Endodermal cell (in vitro differentiated cells): Measurements from ENCODE around the gene OR6A2. TPM values are rescaled to one million over a fixed set of nuclear protein-coding genes. Genes with fewer than 3 reads are reported as not detected.

ENCODE experiments used
- DNase-seq: peaks from one replicate; pipeline ENCODE4 v3.0.0-alpha.2; 2017
- H3K27ac ChIP-seq: 2 replicates; pipeline ENCODE4 v1.5.1; 2013; ENCODE audit warnings: mild to moderate bottlenecking, low read depth, low read length, moderate library complexity
- H3K27me3 ChIP-seq: 2 replicates; pipeline ENCODE4 v1.6.1; 2013; ENCODE audit warnings: mild to moderate bottlenecking, low read length, moderate library complexity; ENCODE audit not compliant: insufficient read depth, control insufficient read depth, poor library complexity, severe bottlenecking
- H3K36me3 ChIP-seq: 2 replicates; pipeline ENCODE4 v1.7.0; 2013; ENCODE audit warnings: mild to moderate bottlenecking, low read length, moderate library complexity; ENCODE audit not compliant: control insufficient read depth, insufficient read depth
- H3K4me1 ChIP-seq: one replicate; pipeline ENCODE4 v1.7.0; 2013; ENCODE audit warnings: low read length; ENCODE audit not compliant: control insufficient read depth, insufficient read depth
- H3K4me3 ChIP-seq: 2 replicates; pipeline ENCODE4 v1.5.1; 2013; ENCODE audit warnings: mild to moderate bottlenecking, low read length, moderate library complexity
- H3K9ac ChIP-seq: 2 replicates; pipeline ENCODE4 v1.6.1; 2013; ENCODE audit warnings: mild to moderate bottlenecking, low read length, moderate library complexity; ENCODE audit not compliant: poor library complexity, severe bottlenecking; ENCODE audit errors: extremely low read depth
- H3K9me3 ChIP-seq: 2 replicates; pipeline ENCODE4 v1.6.1; 2013; ENCODE audit warnings: mild to moderate bottlenecking, low read length, moderate library complexity; ENCODE audit not compliant: control insufficient read depth
- H3K27ac Mint-ChIP-seq: 2 replicates; pipeline ENCODE4 v1.8.0; 2020; ENCODE audit warnings: mixed read lengths
- H3K27me3 Mint-ChIP-seq: 2 replicates; pipeline ENCODE4 v1.8.0; 2021; ENCODE audit warnings: mild to moderate bottlenecking, mixed read lengths; ENCODE audit not compliant: insufficient read depth
- H3K36me3 Mint-ChIP-seq: 2 replicates; pipeline ENCODE4 v1.8.0; 2020; ENCODE audit warnings: low read depth, mixed read lengths
- H3K4me1 Mint-ChIP-seq: 2 replicates; pipeline ENCODE4 v1.8.0; 2020; ENCODE audit warnings: mixed read lengths
- H3K4me3 Mint-ChIP-seq: 2 replicates; pipeline ENCODE4 v1.8.0; 2020; ENCODE audit warnings: mild to moderate bottlenecking, moderate library complexity, mixed read lengths
- H3K9me3 Mint-ChIP-seq: 2 replicates; pipeline ENCODE4 v1.8.0; 2020; ENCODE audit warnings: mild to moderate bottlenecking, mixed read lengths
- CTCF ChIP-seq: fragments of 200-600 bp; sonication (generic); conservative IDR thresholded peaks from 2 replicates; pipeline ENCODE4 v1.5.0; 2021; ENCODE audit warnings: antibody characterized with exemption, mild to moderate bottlenecking
- WGBS, 2 experiments: methylation state at CpG; one replicate each; pipeline versions ENCODE4 v1.1.5 to v1.1.7; 2013; ENCODE audit warnings: missing lambda C conversion rate in 2 of 2, mixed read lengths in 1 of 2; ENCODE audit not compliant: insufficient coverage in 1 of 2, insufficient read length in 1 of 2; 5-methylcytosine and 5-hydroxymethylcytosine counted together
- total RNA-seq, 2 donors: library from RNA; stranded (reverse); fragmentation: NEBNext Ultra II Directional in 1 of 2; extraction: Animal tissue kit (Norgen Biotek cat#: 25700) in 1 of 2; gene quantifications; 2 replicates in 1 of 2; 3 replicates in 1 of 2; pipeline ENCODE4 v1.2.1, GENCODE V29; 2021

OR6A2 gene
- total RNA-seq, 2 donors from 2014 or later = 0.09 to 0.51 TPM

- 88 to 90% methylated on average over 4 of the region's 4 CpGs for WGBS, 2 experiments
- Mint-ChIP-seq H3K27ac (no peak overlapping the region), H3K27me3 (peaks cover 6% of the 10 kb centered on the region), H3K36me3 (no peaks in the 10 kb centered on the region), H3K9me3 (no peaks in the 10 kb centered on the region), H3K4me3 (no peak overlapping the region), H3K4me1 (peaks cover 4% of the 10 kb centered on the region)
- Histone ChIP-seq H3K4me1 (no peaks in the 10 kb centered on the region), H3K9ac (no peak overlapping the region), H3K36me3 (no peaks in the 10 kb centered on the region), H3K4me3 (no peak overlapping the region), H3K27ac (no peak overlapping the region), H3K27me3 (peaks cover 14% of the 10 kb centered on the region), H3K9me3 (no peaks in the 10 kb centered on the region)
- no peak for TF ChIP-seq CTCF
- no peak for DNase-seq
Observed at GRCh38 chr11:6745018-6745417, 54.5 kb downstream of the OR6A2 start.

GRCh38 chr11:6742260-6742659, 57.2 kb downstream of the OR6A2 start:
- WGBS, 2 experiments = 76 to 79% methylated on average over 7 of the region's 7 CpGs
- Histone ChIP-seq H3K27ac (no peak overlapping the region), H3K9ac (no peak overlapping the region), H3K36me3 (no peaks in the 10 kb centered on the region), H3K4me3 (no peak overlapping the region), H3K9me3 (no peaks in the 10 kb centered on the region), H3K4me1 (no peaks in the 10 kb centered on the region), H3K27me3 (no peaks in the 10 kb centered on the region)
- Mint-ChIP-seq H3K27me3 (no peaks in the 10 kb centered on the region), H3K4me3 (no peak overlapping the region), H3K9me3 (no peaks in the 10 kb centered on the region), H3K4me1 (no peaks in the 10 kb centered on the region), H3K27ac (no peak overlapping the region), H3K36me3 (no peaks in the 10 kb centered on the region)
- TF ChIP-seq CTCF = no peak
- no peak for DNase-seq

Other genes starting within 250 kb of the OR6A2 start
- gene RRP8, start 196.1 kb downstream of the OR6A2 start, total RNA-seq = 10 to 100 TPM; 11.0 to 12.8 TPM
- 100 to 1,000 TPM; 125 to 136 TPM for gene ILK, start 195.9 kb downstream of the OR6A2 start, total RNA-seq
- gene TAF10, start 187.5 kb downstream of the OR6A2 start, total RNA-seq = 100 to 1,000 TPM; 168 to 202 TPM
- 10 to 100 TPM; 68.3 to 71.0 TPM for gene TPP1, start 180.3 kb downstream of the OR6A2 start, total RNA-seq
- gene DCHS1, start 143.9 kb downstream of the OR6A2 start, total RNA-seq = 10 to 100 TPM; 13.7 to 14.3 TPM
- gene MRPL17, start 116.3 kb downstream of the OR6A2 start, total RNA-seq = 10 to 100 TPM; 57.6 to 72.6 TPM
- under 1 TPM; 0.20 to 0.68 TPM for gene OR2AG2, start 27.7 kb downstream of the OR6A2 start, total RNA-seq
- gene OR2AG1, start 16.7 kb downstream of the OR6A2 start, total RNA-seq = not detected
- gene OR10A5, start 46.0 kb upstream of the OR6A2 start, total RNA-seq = not detected
- not detected for gene OR10A2, start 63.4 kb upstream of the OR6A2 start, total RNA-seq
- not detected for gene OR10A4, start 76.9 kb upstream of the OR6A2 start, total RNA-seq
- gene OR2D2, start 92.8 kb upstream of the OR6A2 start, total RNA-seq = 1 to 10 TPM in 1 of 2 donors, not detected in 1; 1.1 TPM
- gene OR2D3, start 121.3 kb upstream of the OR6A2 start, total RNA-seq = not detected
- 10 to 100 TPM in 1 of 2 donors, 1 to 10 TPM in 1; 9.9 to 10.2 TPM for gene ZNF215, start 126.7 kb upstream of the OR6A2 start, total RNA-seq
- gene ZNF214, start 220.7 kb upstream of the OR6A2 start, total RNA-seq = 10 to 100 TPM in 1 of 2 donors, 1 to 10 TPM in 1; 8.0 to 10.8 TPM
- gene NLRP14, start 220.8 kb upstream of the OR6A2 start, total RNA-seq = under 1 TPM; 0.33 to 0.66 TPM